HL-60 (cell line): ENCODE measurements around the gene NEDD4.

Experiments used
- DNase-seq, 2 experiments: peaks; one replicate each; pipeline ENCODE4 v3.0.0-alpha.2; 2010 to 2020; ENCODE audit warnings: low read depth in 1 of 2, low spot score in 1 of 2
- H3K27ac ChIP-seq: fragments of 250-450 bp; sonication (Bioruptor Pico); replicated peaks from 2 replicates; pipeline ENCODE4 v1.5.1; 2020; ENCODE audit warnings: mild to moderate bottlenecking, moderate library complexity
- H3K27me3 ChIP-seq: fragments of 250-450 bp; sonication (Bioruptor Pico); 2 replicates; pipeline ENCODE4 v1.5.1; 2021; ENCODE audit warnings: mild to moderate bottlenecking, moderate library complexity; ENCODE audit not compliant: insufficient read depth, poor library complexity, severe bottlenecking
- H3K4me3 ChIP-seq: replicated peaks from 2 replicates; pipeline ENCODE4 v1.5.1; 2011; ENCODE audit warnings: mild to moderate bottlenecking, control low read depth, low read length; ENCODE audit not compliant: insufficient read depth
- GABPA ChIP-seq: IDR thresholded peaks from 2 replicates; pipeline ENCODE4 v1.6.1; 2012; ENCODE audit warnings: low read depth
- POLR2AphosphoS5 ChIP-seq: IDR thresholded peaks from 2 replicates; pipeline ENCODE4 v1.6.1; 2012; ENCODE audit warnings: low read depth
- REST ChIP-seq: IDR thresholded peaks from 2 replicates; pipeline ENCODE4 v1.6.1; 2012; ENCODE audit warnings: low read depth; ENCODE audit not compliant: insufficient replicate concordance
- SPI1 ChIP-seq: IDR thresholded peaks from 2 replicates; pipeline ENCODE4 v1.6.1; 2012; ENCODE audit warnings: low read depth, mild to moderate bottlenecking, borderline replicate concordance
- TF ChIP-seq, protein P1 (sequence below): IDR thresholded peaks from one replicate; pipeline ENCODE4 v1.5.1; 2011; ENCODE audit warnings: low read length, control low read depth, inconsistent platforms; ENCODE audit not compliant: insufficient read depth

NEDD4 gene

DNA sequence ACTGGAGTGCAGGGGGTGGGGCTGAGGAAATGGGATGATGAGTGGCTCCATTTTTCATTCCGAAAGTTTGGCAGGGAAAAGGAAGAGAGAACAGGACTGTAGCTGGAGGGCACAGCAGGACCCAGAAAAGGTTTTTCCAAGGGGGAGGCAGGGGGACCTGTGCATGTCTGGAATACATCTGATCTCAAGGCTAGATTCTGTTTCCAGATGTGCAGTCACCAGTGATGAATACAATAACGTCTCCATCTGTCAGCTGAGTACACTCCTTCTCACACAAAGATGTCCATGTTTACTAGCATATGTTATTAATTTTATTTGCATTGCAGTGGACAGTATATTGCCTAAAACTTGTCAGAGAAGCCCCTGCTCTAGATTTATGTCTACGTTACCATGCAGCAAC lies 210.5 kb downstream of the NEDD4 start:
- H3K27ac ChIP-seq: no peak overlapping the region
- DNase-seq: no peak
- H3K27me3 ChIP-seq: no peaks in the 10 kb centered on the region
- TF ChIP-seq, protein P1, sequence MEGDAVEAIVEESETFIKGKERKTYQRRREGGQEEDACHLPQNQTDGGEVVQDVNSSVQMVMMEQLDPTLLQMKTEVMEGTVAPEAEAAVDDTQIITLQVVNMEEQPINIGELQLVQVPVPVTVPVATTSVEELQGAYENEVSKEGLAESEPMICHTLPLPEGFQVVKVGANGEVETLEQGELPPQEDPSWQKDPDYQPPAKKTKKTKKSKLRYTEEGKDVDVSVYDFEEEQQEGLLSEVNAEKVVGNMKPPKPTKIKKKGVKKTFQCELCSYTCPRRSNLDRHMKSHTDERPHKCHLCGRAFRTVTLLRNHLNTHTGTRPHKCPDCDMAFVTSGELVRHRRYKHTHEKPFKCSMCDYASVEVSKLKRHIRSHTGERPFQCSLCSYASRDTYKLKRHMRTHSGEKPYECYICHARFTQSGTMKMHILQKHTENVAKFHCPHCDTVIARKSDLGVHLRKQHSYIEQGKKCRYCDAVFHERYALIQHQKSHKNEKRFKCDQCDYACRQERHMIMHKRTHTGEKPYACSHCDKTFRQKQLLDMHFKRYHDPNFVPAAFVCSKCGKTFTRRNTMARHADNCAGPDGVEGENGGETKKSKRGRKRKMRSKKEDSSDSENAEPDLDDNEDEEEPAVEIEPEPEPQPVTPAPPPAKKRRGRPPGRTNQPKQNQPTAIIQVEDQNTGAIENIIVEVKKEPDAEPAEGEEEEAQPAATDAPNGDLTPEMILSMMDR: no peak
- no peak for TF ChIP-seq SPI1
- no peak for TF ChIP-seq REST
- TF ChIP-seq GABPA: no peak
- no peak for TF ChIP-seq POLR2AphosphoS5
- H3K4me3 ChIP-seq: no peak overlapping the region

DNA sequence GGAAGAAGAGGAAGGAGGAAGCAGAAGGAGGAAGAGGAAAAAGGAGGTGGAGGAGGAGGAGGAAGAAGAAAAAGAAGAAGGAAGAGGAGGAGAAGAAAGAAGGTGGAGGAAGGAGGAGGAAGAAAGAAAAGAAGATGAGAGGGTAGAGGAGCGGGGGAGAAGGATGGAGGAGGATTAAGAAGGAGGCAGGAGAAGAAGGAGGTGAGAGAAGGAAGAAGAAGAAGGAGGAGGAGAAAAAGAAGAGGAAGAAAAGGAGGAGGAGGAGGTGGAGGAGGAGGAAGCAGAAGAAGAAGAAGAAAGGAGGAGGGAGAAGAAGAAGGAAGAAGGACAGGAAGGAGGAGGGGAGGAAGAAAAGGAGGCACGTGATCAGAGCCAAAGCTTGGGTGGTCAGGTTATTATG lies 213.1 kb downstream of the NEDD4 start:
- Histone ChIP-seq H3K27me3 (no peaks in the 10 kb centered on the region), H3K27ac (no peak overlapping the region), H3K4me3 (no peak overlapping the region)
- no peak for DNase-seq
- TF ChIP-seq POLR2AphosphoS5 (no peak), GABPA (no peak), REST (no peak), SPI1 (no peak)
- TF ChIP-seq, protein P1: no peak

GRCh38 chr15:55778932-55779331 lies 214.5 kb downstream of the NEDD4 start:
- Histone ChIP-seq H3K4me3 (no peak overlapping the region), H3K27ac (no peak overlapping the region), H3K27me3 (no peaks in the 10 kb centered on the region)
- no peak for DNase-seq
- TF ChIP-seq GABPA: no peak
- TF ChIP-seq, protein P1: no peak
- TF ChIP-seq REST: no peak
- no peak for TF ChIP-seq SPI1
- TF ChIP-seq POLR2AphosphoS5: no peak
